ENCODE measurements around the gene GMCL2. TPM values are rescaled to one million over a fixed set of nuclear protein-coding genes. Genes with fewer than 3 reads are reported as not detected.

The GMCL2 gene
- total RNA-seq, 1 experiment from 2014 or later, result not detected

GRCh38 chr5:178214160-178214803 is 27.1 kb upstream of the GMCL2 start:
- intact Hi-C loops (cut with micrococcal nuclease), result no loop called here

GRCh38 chr5:178213748-178214151 is 26.6 kb upstream of the GMCL2 start:
- POLR2A ChIA-PET (ENCODE audit: unreplicated experiment), result no interaction called here
- CTCF ChIA-PET, result no interaction called here
- no peak for ATAC-seq

More at GRCh38 chr5:178214160-178214803, 27.1 kb upstream of the GMCL2 start:
- Histone ChIP-seq H3K4me2 (ENCODE audit: low read length) (no peak overlapping the region), H4K20me1 (ENCODE audit: low read length) (peaks cover 39% of the 10 kb centered on the region), H3K4me1 (ENCODE audit: insufficient read depth, low read length) (no peaks in the 10 kb centered on the region), H3K79me2 (ENCODE audit: low read length) (peaks cover 7% of the 10 kb centered on the region), H3K9ac (ENCODE audit: low read length) (no peak overlapping the region), H3K27ac (ENCODE audit: low read length) (no peak overlapping the region), H3K27me3 (ENCODE audit: low read length) (no peaks in the 10 kb centered on the region), H3F3A (ENCODE audit: low read length, unreplicated experiment) (peaks cover 7% of the 10 kb centered on the region), H3K9me3 (ENCODE audit: low read length) (no peaks in the 10 kb centered on the region), H3K36me3 (ENCODE audit: low read depth, low read length) (peaks cover 67% of the 10 kb centered on the region), H3K4me3 (ENCODE audit: low read length) (no peak overlapping the region), H3K9me2 (replicated peaks; ENCODE audit: low read length) (no peaks in the 10 kb centered on the region), H2AFZ (ENCODE audit: low read length) (no peak overlapping the region)
- BruUV-seq (replicated peaks), result no TSS peak
- DNase-seq (no peak), ATAC-seq (no peak)
- ChIA-PET CTCF (no interaction called here), POLR2A (ENCODE audit: unreplicated experiment) (no interaction called here)
- no peak for TF ChIP-seq EZH2 (IDR thresholded peaks at IDR 0.05; ENCODE audit: low read length, unreplicated experiment)
- TF ChIP-seq EZH2phosphoT487 (IDR thresholded peaks at IDR 0.05; ENCODE audit: borderline replicate concordance, low read length), result no peak
- TF ChIP-seq, protein P1, sequence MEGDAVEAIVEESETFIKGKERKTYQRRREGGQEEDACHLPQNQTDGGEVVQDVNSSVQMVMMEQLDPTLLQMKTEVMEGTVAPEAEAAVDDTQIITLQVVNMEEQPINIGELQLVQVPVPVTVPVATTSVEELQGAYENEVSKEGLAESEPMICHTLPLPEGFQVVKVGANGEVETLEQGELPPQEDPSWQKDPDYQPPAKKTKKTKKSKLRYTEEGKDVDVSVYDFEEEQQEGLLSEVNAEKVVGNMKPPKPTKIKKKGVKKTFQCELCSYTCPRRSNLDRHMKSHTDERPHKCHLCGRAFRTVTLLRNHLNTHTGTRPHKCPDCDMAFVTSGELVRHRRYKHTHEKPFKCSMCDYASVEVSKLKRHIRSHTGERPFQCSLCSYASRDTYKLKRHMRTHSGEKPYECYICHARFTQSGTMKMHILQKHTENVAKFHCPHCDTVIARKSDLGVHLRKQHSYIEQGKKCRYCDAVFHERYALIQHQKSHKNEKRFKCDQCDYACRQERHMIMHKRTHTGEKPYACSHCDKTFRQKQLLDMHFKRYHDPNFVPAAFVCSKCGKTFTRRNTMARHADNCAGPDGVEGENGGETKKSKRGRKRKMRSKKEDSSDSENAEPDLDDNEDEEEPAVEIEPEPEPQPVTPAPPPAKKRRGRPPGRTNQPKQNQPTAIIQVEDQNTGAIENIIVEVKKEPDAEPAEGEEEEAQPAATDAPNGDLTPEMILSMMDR (conservative IDR thresholded peaks at IDR 0.05; ENCODE audit: low read depth, low read length), result no peak

More at GRCh38 chr5:178213748-178214151, 26.6 kb upstream of the GMCL2 start:
- Histone ChIP-seq H3K9me3 (ENCODE audit: low read length) (no peaks in the 10 kb centered on the region), H3K4me1 (ENCODE audit: insufficient read depth, low read length) (no peaks in the 10 kb centered on the region), H3F3A (ENCODE audit: low read length, unreplicated experiment) (peaks cover 7% of the 10 kb centered on the region), H2AFZ (ENCODE audit: low read length) (no peak overlapping the region), H3K27me3 (ENCODE audit: low read length) (no peaks in the 10 kb centered on the region), H3K9ac (ENCODE audit: low read length) (no peak overlapping the region), H3K36me3 (ENCODE audit: low read depth, low read length) (peaks cover 72% of the 10 kb centered on the region), H3K27ac (ENCODE audit: low read length) (no peak overlapping the region), H3K9me2 (replicated peaks; ENCODE audit: low read length) (no peaks in the 10 kb centered on the region), H3K4me3 (ENCODE audit: low read length) (no peak overlapping the region), H3K4me2 (ENCODE audit: low read length) (no peak overlapping the region), H4K20me1 (ENCODE audit: low read length) (peaks cover 44% of the 10 kb centered on the region), H3K79me2 (ENCODE audit: low read length) (peaks cover 12% of the 10 kb centered on the region)
- no peak for DNase-seq
- intact Hi-C loops (cut with micrococcal nuclease), result no loop called here
- TF ChIP-seq, protein P1 (conservative IDR thresholded peaks at IDR 0.05; ENCODE audit: low read depth, low read length), result no peak
- TF ChIP-seq EZH2phosphoT487 (IDR thresholded peaks at IDR 0.05; ENCODE audit: borderline replicate concordance, low read length) (no peak), EZH2 (IDR thresholded peaks at IDR 0.05; ENCODE audit: low read length, unreplicated experiment) (no peak)
- BruUV-seq (replicated peaks), result no TSS peak
